Gastrocnemius medialis (tissue), 4 donors: ENCODE results near the gene DFFA. TPM values are rescaled to one million over a fixed set of nuclear protein-coding genes. Genes with fewer than 3 reads are reported as not detected.
"Not testable (repeated sequence)": the region's sequence is repeated elsewhere in the genome, so short reads cannot be mapped to it uniquely, and the experiment has no call there.

Experiments used
- ATAC-seq, 2 donors: fragments of 150-250 bp; one replicate each; pipeline ENCODE4 v1.9.1; 2016
- DNase-seq, 2 donors: peaks; one replicate each; pipeline ENCODE4 v3.0.0-alpha.2; 2019
- H3K27ac ChIP-seq, 4 donors: fragments of 200-600 bp; sonication (generic); 1 replicate in 1 of 4; 2 replicates in 3 of 4; pipeline ENCODE4 v1.5.1; 2016 to 2018; ENCODE audit warnings: mild to moderate bottlenecking in 2 of 4, moderate library complexity in 1 of 4
- H3K27me3 ChIP-seq, 3 donors: fragments of 200-600 bp; sonication (generic) in 2 of 3; 1 replicate in 1 of 3; 2 replicates in 2 of 3; pipeline versions ENCODE4 v1.5.1 to v1.6.0; 2016 to 2019; ENCODE audit warnings: mild to moderate bottlenecking in 1 of 3, moderate library complexity in 1 of 3
- H3K36me3 ChIP-seq, 2 donors: fragments of 200-600 bp; sonication (generic) in 1 of 2; one replicate each; pipeline ENCODE4 v1.5.1; 2017 to 2018
- H3K4me1 ChIP-seq, 2 donors: fragments of 200-600 bp; sonication (generic) in 1 of 2; one replicate each; pipeline ENCODE4 v1.5.1; 2016 to 2017; ENCODE audit warnings: mild to moderate bottlenecking in 2 of 2
- H3K4me3 ChIP-seq, 4 donors: fragments of 200-600 bp; sonication (generic) in 3 of 4; 1 replicate in 1 of 4; 2 replicates in 3 of 4; pipeline ENCODE4 v1.5.1; 2016 to 2019; ENCODE audit warnings: mild to moderate bottlenecking in 2 of 4
- H3K9me3 ChIP-seq, 3 donors: fragments of 200-600 bp; sonication (generic) in 2 of 3; 1 replicate in 1 of 3; 2 replicates in 2 of 3; pipeline ENCODE4 v1.5.1; 2016 to 2019
- POLR2A ChIP-seq, 2 donors: fragments of 450-650 bp; IDR thresholded peaks; one replicate each; pipeline ENCODE4 v1.6.1; 2017; ENCODE audit warnings: antibody characterized with exemption in 2 of 2, mild to moderate bottlenecking in 2 of 2, moderate library complexity in 2 of 2
- in situ Hi-C, 4 donors: fragments of 200-750 bp; cut with MboI; loops; one replicate each; pipeline versions ENCODE4 v1.15.0 to v1.8.0; 2017; ENCODE audit warnings: low sequenced_read_pairs in 4 of 4
- intact Hi-C: fragments of 100-400 bp; cut with DNase I; formaldehyde crosslinking; loops from one replicate; pipeline ENCODE4 v1.15.1; 2023; ENCODE audit warnings: low total_unique reads
- total RNA-seq, 4 donors: library from RNA; depleted of rRNA; stranded (reverse); fragments of >200 nt; gene quantifications; one replicate each; pipeline versions ENCODE4 v1.1.0 to v1.2.3, GENCODE V29; 2016
- TF ChIP-seq, protein P1 (sequence below), 5 experiments: fragments of 450-650 bp in 3 of 5; fragments of 200-600 bp in 2 of 5; sonication (generic) in 2 of 5; IDR thresholded peaks in 4 of 5; conservative IDR thresholded peaks in 1 of 5; 1 replicate in 4 of 5; 2 replicates in 1 of 5; pipeline ENCODE4 v1.5.1; 2016 to 2019; ENCODE audit warnings: antibody characterized with exemption in 5 of 5, mild to moderate bottlenecking in 3 of 5, moderate library complexity in 3 of 5

DFFA gene
- total RNA-seq, 4 donors from 2014 or later, result 13.8 to 15.6 (median 14.5) TPM

DNA sequence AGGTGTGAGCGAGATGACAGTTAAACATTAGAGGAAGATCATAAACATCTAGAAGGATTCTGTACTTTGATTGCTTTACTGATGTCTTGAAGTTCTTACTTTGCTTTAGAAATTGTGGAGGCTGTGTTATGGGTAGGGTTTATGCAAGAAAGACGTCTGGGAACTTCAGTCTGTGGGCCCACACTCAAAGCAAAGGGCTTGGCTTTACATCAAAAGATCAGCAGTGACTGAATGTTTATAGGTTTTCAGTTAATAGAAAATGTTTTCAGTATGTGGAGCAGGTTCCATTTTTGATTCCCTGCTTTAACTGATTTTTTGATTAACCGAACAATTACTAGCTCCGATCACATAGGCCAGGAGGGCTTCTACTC lies 34.3 kb upstream of the DFFA start:
- Histone ChIP-seq H3K9me3 (no peaks in the 10 kb centered on the region), H3K4me3 (no peak overlapping the region), H3K27me3 (no peaks in the 10 kb centered on the region), H3K36me3 (no peaks in the 10 kb centered on the region), H3K4me1 (peaks cover 27 to 29% of the 10 kb centered on the region in 2 donors), H3K27ac (no peak overlapping the region)
- no peak for ATAC-seq
- intact Hi-C loops, result loop anchor here (1.0 to 5.0 kb wide), 2 partner anchors 361 to 436 kb away; no protein-coding TSS in a partner anchor
- in situ Hi-C loops, result loop anchor here in 3 of 4 donors (5.0 kb wide), 2 partner anchors 356 to 361 kb away; no protein-coding TSS in a partner anchor
- no peak for TF ChIP-seq POLR2A (IDR thresholded peaks at IDR 0.05)
- TF ChIP-seq, protein P1, sequence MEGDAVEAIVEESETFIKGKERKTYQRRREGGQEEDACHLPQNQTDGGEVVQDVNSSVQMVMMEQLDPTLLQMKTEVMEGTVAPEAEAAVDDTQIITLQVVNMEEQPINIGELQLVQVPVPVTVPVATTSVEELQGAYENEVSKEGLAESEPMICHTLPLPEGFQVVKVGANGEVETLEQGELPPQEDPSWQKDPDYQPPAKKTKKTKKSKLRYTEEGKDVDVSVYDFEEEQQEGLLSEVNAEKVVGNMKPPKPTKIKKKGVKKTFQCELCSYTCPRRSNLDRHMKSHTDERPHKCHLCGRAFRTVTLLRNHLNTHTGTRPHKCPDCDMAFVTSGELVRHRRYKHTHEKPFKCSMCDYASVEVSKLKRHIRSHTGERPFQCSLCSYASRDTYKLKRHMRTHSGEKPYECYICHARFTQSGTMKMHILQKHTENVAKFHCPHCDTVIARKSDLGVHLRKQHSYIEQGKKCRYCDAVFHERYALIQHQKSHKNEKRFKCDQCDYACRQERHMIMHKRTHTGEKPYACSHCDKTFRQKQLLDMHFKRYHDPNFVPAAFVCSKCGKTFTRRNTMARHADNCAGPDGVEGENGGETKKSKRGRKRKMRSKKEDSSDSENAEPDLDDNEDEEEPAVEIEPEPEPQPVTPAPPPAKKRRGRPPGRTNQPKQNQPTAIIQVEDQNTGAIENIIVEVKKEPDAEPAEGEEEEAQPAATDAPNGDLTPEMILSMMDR (IDR thresholded peaks at IDR 0.05 in 4 of 5, conservative IDR thresholded peaks at IDR 0.05 in 1 of 5), result no peak
- DNase-seq, result no peak

DNA sequence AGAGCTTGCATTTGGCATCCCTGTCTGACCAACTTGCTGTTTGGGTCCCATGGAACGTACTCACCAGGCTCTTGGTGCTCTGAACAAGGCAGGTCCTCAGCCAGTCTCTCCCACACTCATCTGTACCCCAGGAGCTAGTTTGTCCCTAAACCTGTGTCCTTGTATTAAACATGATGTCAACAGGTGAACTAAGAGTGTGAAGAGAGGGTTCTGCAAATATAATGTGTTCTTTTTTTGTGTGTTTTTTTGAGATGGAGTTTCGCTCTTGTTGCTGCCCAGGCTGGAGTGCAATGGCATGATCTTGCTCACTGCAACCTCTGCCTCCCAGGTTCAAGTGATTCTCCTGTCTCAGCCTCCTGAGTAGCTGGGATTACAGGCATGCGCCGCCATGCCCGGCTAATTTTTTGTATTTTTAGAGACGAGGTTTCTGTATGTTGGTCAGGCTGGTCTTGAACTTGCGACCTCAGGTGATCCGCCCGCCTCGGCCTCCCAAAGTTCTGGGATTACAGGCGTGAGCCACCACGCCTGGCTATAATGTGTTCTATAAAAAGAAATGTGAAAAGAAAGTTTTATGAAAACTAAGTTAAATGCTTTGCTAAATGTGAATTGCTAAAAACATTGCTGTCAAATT lies 33.8 kb upstream of the DFFA start:
- not testable (repeated sequence) for H3K9me3 ChIP-seq, H3K4me3 ChIP-seq, ATAC-seq, H3K27me3 ChIP-seq, H3K27ac ChIP-seq, DNase-seq, H3K36me3 ChIP-seq
- in situ Hi-C loops, result loop anchor here in 3 of 4 donors (5.0 kb wide), 2 partner anchors 356 to 361 kb away; no protein-coding TSS in a partner anchor
- H3K4me1 ChIP-seq, result peaks cover 23 to 25% of the 10 kb centered on the region in 2 donors
- intact Hi-C loops, result loop anchor here (5.0 kb wide), 1 partner anchor 436 kb away; no protein-coding TSS in a partner anchor

DNA sequence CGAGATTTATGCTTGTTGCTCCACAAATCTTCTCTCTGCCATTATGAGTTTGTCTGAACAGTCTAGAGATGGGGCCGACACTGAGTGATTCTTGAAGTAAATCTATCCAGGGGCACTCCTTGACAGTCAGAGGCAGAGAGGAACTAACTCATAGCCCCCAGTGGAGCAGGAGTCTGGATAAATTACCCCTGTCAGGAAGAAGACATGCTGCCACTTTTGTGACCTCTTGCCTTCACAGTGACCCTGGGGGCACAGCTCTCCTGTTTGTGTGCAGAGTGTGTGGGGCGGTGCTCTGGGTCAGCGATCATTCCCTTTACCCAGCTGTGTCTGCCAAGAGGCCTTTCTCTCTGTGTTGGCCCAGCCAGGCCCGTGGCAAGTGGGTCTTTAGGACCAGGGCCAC lies 31.9 kb upstream of the DFFA start:
- Histone ChIP-seq H3K27me3 (no peaks in the 10 kb centered on the region), H3K36me3 (no peaks in the 10 kb centered on the region), H3K9me3 (no peaks in the 10 kb centered on the region), H3K4me3 (no peak overlapping the region), H3K4me1 (peaks cover 5 to 11% of the 10 kb centered on the region in 2 donors), H3K27ac (no peak overlapping the region)
- ATAC-seq (no peak), DNase-seq (no peak)
- in situ Hi-C loops, result no loop called here
- intact Hi-C loops, result no loop called here
- TF ChIP-seq, protein P1 (IDR thresholded peaks at IDR 0.05 in 4 of 5, conservative IDR thresholded peaks at IDR 0.05 in 1 of 5), result no peak
- TF ChIP-seq POLR2A (IDR thresholded peaks at IDR 0.05), result no peak

DNA sequence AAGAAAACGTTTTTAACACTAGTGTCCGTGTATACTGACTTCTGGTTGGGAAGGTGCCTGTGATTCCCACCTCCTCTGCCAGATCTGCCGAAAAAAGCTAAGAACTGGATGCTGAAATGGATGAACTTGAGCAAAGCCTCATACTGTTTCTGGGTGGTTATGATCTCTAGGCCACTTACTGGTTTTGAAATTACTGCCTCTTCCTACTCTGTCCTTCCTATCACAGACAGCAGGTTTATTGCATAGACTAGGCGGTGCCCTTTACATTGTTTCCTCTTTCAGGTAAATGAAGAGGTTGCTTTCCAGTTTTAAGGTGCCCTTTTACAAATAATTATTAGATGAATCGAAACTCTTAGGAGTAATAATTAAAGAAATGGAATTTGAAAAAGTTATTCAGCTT lies 29.9 kb upstream of the DFFA start:
- intact Hi-C loops (no loop called here), in situ Hi-C loops (no loop called here)
- Histone ChIP-seq H3K36me3 (no peaks in the 10 kb centered on the region), H3K27ac (no peak overlapping the region), H3K9me3 (no peaks in the 10 kb centered on the region), H3K4me1 (no peaks in the 10 kb centered on the region), H3K27me3 (no peaks in the 10 kb centered on the region), H3K4me3 (no peak overlapping the region)
- DNase-seq, result no peak
- TF ChIP-seq, protein P1 (IDR thresholded peaks at IDR 0.05 in 4 of 5, conservative IDR thresholded peaks at IDR 0.05 in 1 of 5), result no peak
- no peak for TF ChIP-seq POLR2A (IDR thresholded peaks at IDR 0.05)
- no peak for ATAC-seq

DNA sequence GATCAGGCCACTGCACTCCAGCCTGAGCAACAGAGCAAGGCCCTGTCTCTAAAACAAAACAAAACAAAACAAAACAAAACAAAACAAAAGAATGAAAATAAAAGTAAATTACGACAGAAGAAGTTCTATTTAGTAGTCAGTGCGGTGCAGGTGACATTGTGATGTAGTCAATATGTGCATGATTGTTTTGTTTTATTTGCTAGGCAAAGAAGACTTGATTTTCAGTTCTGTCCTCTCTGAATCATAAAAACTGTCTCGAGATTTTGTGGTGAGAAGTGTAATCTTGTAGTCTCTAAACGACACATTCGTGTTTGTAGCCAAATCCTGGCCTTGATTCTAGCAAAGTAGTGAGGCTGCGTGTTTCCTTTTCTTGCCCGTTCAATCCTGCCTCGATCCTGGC lies 25.9 kb upstream of the DFFA start:
- ATAC-seq, result no peak
- Histone ChIP-seq H3K36me3 (no peaks in the 10 kb centered on the region), H3K4me1 (peaks cover 17 to 20% of the 10 kb centered on the region in 2 donors), H3K27me3 (no peaks in the 10 kb centered on the region), H3K4me3 (no peak overlapping the region), H3K27ac (no peak overlapping the region), H3K9me3 (no peaks in the 10 kb centered on the region)
- intact Hi-C loops (loop anchor here (10.0 kb wide), 1 partner anchor 123 kb away; no protein-coding TSS in a partner anchor), in situ Hi-C loops (loop anchor here in 1 of 4 donors (10.0 kb wide), 1 partner anchor 377 kb away; no protein-coding TSS in a partner anchor)
- TF ChIP-seq, protein P1 (IDR thresholded peaks at IDR 0.05 in 4 of 5, conservative IDR thresholded peaks at IDR 0.05 in 1 of 5), result no peak
- TF ChIP-seq POLR2A (IDR thresholded peaks at IDR 0.05), result no peak
- DNase-seq, result no peak
